ENCODE results near the gene FBRS. TPM values are rescaled to one million over a fixed set of nuclear protein-coding genes. Genes with fewer than 3 reads are reported as not detected.

The FBRS gene
- total and polyA plus RNA-seq, 2 of the 8 experiments (the other 6 are each of a cell fraction or from before 2014, with no cell fraction given) = 2.4 to 13.9 TPM

- TF ChIP-seq HDAC2 (IDR thresholded peaks at IDR 0.05; ENCODE audit: borderline replicate concordance in 1 of 2, low read depth in 2 of 2, low read length in 2 of 2) (no peak), ASH2L (IDR thresholded peaks at IDR 0.05; ENCODE audit: low read length) (no peak), JUND (IDR thresholded peaks at IDR 0.05; ENCODE audit: low read length) (no peak), CHD7 (IDR thresholded peaks at IDR 0.05; ENCODE audit: insufficient replicate concordance, low read length) (no peak)
Observed at GRCh38 chr16:30667361-30667905, 9.2 kb downstream of the FBRS start (continued).
